ENCODE results near the gene CYB561D2.
"Not testable (repeated sequence)": the region's sequence is repeated elsewhere in the genome, so short reads cannot be mapped to it uniquely, and the experiment has no call there.

The CYB561D2 gene

GRCh38 chr3:50350527-50351322 lies at the start of gene CYB561D2, which contains the start of gene NPRL2:
Gene CYB561D2 (plus strand): TSS chr3:50350862. CDS start chr3:50351434, 572 bp downstream.
Gene NPRL2 (minus strand): TSS chr3:50350775. CDS start chr3:50350652, 123 bp downstream.
- H3K4me3 ChIP-seq (ENCODE audit: low read length), result peak within 1 kb of the TSS; percentile 75
- no peak within 1 kb of the TSS for H3K27ac ChIP-seq (ENCODE audit: low read length)
- H3K36me3 ChIP-seq (ENCODE audit: control insufficient read depth, insufficient read depth, low read length), result peaks cover 11% of the 10 kb centered on the region; the same call in 1 of the 2 replicates
- no peaks in the 10 kb centered on the region for H3K27me3 ChIP-seq (ENCODE audit: control insufficient read depth, insufficient read depth, low read length)
- H3K9me3 ChIP-seq (ENCODE audit: control insufficient read depth, insufficient read depth, low read length), result no peaks in the 10 kb centered on the region
- no CpG with 5 or more reads among the region's 64 CpGs for WGBS (ENCODE audit: insufficient coverage, insufficient read length)
- no peaks in the 10 kb centered on the region for H3K4me1 ChIP-seq (ENCODE audit: control insufficient read depth, insufficient read depth, low read length)
- no peak for DNase-seq (ENCODE audit: low read depth, low spot score)

- Histone ChIP-seq H3K9me3 (ENCODE audit: control insufficient read depth, insufficient read depth, low read length) (no peaks in the 10 kb centered on the region), H3K4me1 (ENCODE audit: control insufficient read depth, insufficient read depth, low read length) (no peaks in the 10 kb centered on the region), H3K27ac (ENCODE audit: low read length) (no peak overlapping the region), H3K27me3 (ENCODE audit: control insufficient read depth, insufficient read depth, low read length) (no peaks in the 10 kb centered on the region), H3K4me3 (ENCODE audit: low read length) (no peak overlapping the region), H3K36me3 (ENCODE audit: control insufficient read depth, insufficient read depth, low read length) (no peaks in the 10 kb centered on the region)
- no peak for DNase-seq (ENCODE audit: low read depth, low spot score)
- no CpG with 5 or more reads among the region's 32 CpGs for WGBS (ENCODE audit: insufficient coverage, insufficient read length)
These were observed 48.3 kb upstream of the CYB561D2 start for GRCh38 chr3:50302095-50303012.

GRCh38 chr3:50303013-50303815 lies 47.4 kb upstream of the CYB561D2 start, which contains the start of gene HYAL1:
Gene HYAL1 (minus strand): TSS chr3:50303574. CDS start chr3:50302956, 618 bp downstream.
- WGBS (ENCODE audit: insufficient coverage, insufficient read length), result no CpG with 5 or more reads among the region's 14 CpGs
- no peak within 1 kb of the TSS for H3K4me3 ChIP-seq (ENCODE audit: low read length)
- H3K9me3 ChIP-seq (ENCODE audit: control insufficient read depth, insufficient read depth, low read length), result no peaks in the 10 kb centered on the region
- DNase-seq (ENCODE audit: low read depth, low spot score), result no peak
- no peaks in the 10 kb centered on the region for H3K36me3 ChIP-seq (ENCODE audit: control insufficient read depth, insufficient read depth, low read length)
- H3K27me3 ChIP-seq (ENCODE audit: control insufficient read depth, insufficient read depth, low read length), result no peaks in the 10 kb centered on the region
- no peaks in the 10 kb centered on the region for H3K4me1 ChIP-seq (ENCODE audit: control insufficient read depth, insufficient read depth, low read length)
- no peak within 1 kb of the TSS for H3K27ac ChIP-seq (ENCODE audit: low read length)

DNA sequence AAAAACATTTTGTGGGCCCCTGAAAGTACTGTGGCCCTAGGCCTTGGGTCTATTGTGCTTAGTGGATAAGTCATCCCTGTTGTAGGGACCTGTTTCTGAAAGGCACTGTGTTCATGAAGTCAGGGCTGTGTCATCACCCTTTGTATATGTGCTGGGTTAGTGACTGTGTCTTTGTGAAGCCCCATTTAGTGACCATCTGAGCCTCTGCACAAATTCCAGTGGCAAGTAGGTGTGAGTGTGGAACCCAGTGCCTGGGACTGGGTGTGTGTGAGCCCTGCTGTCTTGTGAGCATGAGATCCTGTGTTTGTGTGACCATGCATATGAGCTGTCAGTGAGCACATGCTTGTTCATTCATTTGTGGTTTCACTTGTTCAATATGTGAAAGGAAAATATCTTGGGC lies 46.1 kb upstream of the CYB561D2 start:
- no peaks in the 10 kb centered on the region for H3K36me3 ChIP-seq (ENCODE audit: control insufficient read depth, insufficient read depth, low read length)
- H3K9me3 ChIP-seq (ENCODE audit: control insufficient read depth, insufficient read depth, low read length), result no peaks in the 10 kb centered on the region
- DNase-seq (ENCODE audit: low read depth, low spot score), result no peak
- H3K4me1 ChIP-seq (ENCODE audit: control insufficient read depth, insufficient read depth, low read length), result no peaks in the 10 kb centered on the region
- no peak overlapping the region for H3K4me3 ChIP-seq (ENCODE audit: low read length)
- no peak overlapping the region for H3K27ac ChIP-seq (ENCODE audit: low read length)
- no peaks in the 10 kb centered on the region for H3K27me3 ChIP-seq (ENCODE audit: control insufficient read depth, insufficient read depth, low read length)

GRCh38 chr3:50312041-50312440 lies 38.6 kb upstream of the CYB561D2 start:
- not testable (repeated sequence) for H3K9me3 ChIP-seq (ENCODE audit: control insufficient read depth, insufficient read depth, low read length); DNase-seq (ENCODE audit: low read depth, low spot score); H3K4me1 ChIP-seq (ENCODE audit: control insufficient read depth, insufficient read depth, low read length); H3K4me3 ChIP-seq (ENCODE audit: low read length); H3K27ac ChIP-seq (ENCODE audit: low read length); H3K36me3 ChIP-seq (ENCODE audit: control insufficient read depth, insufficient read depth, low read length); H3K27me3 ChIP-seq (ENCODE audit: control insufficient read depth, insufficient read depth, low read length)
- WGBS (ENCODE audit: insufficient coverage, insufficient read length), result no CpG with 5 or more reads among the region's 32 CpGs

- H3K27me3 ChIP-seq (ENCODE audit: control insufficient read depth, insufficient read depth, low read length), result no peaks in the 10 kb centered on the region
- H3K9me3 ChIP-seq (ENCODE audit: control insufficient read depth, insufficient read depth, low read length), result no peaks in the 10 kb centered on the region
- WGBS (ENCODE audit: insufficient coverage, insufficient read length), result no CpG with 5 or more reads among the region's 3 CpGs
These were observed 36.3 kb upstream of the CYB561D2 start for GRCh38 chr3:50314342-50314741.

GRCh38 chr3:50314816-50315215 lies 35.8 kb upstream of the CYB561D2 start:
- no peak for DNase-seq (ENCODE audit: low read depth, low spot score)
- no CpG with 5 or more reads among the region's 4 CpGs for WGBS (ENCODE audit: insufficient coverage, insufficient read length)
- no peaks in the 10 kb centered on the region for H3K27me3 ChIP-seq (ENCODE audit: control insufficient read depth, insufficient read depth, low read length)
- no peak overlapping the region for H3K4me3 ChIP-seq (ENCODE audit: low read length)
- no peaks in the 10 kb centered on the region for H3K9me3 ChIP-seq (ENCODE audit: control insufficient read depth, insufficient read depth, low read length)
- peaks cover under 1% of the 10 kb centered on the region; the same call in 1 of the 2 replicates for H3K4me1 ChIP-seq (ENCODE audit: control insufficient read depth, insufficient read depth, low read length)
- peaks cover 27% of the 10 kb centered on the region for H3K36me3 ChIP-seq (ENCODE audit: control insufficient read depth, insufficient read depth, low read length)
- no peak overlapping the region for H3K27ac ChIP-seq (ENCODE audit: low read length)

More at GRCh38 chr3:50314342-50314741, 36.3 kb upstream of the CYB561D2 start:
- no peak for DNase-seq (ENCODE audit: low read depth, low spot score)
- H3K36me3 ChIP-seq (ENCODE audit: control insufficient read depth, insufficient read depth, low read length), result peaks cover 24% of the 10 kb centered on the region
- H3K4me3 ChIP-seq (ENCODE audit: low read length), result no peak overlapping the region
- H3K4me1 ChIP-seq (ENCODE audit: control insufficient read depth, insufficient read depth, low read length), result no peaks in the 10 kb centered on the region
- no peak overlapping the region for H3K27ac ChIP-seq (ENCODE audit: low read length)

DNA sequence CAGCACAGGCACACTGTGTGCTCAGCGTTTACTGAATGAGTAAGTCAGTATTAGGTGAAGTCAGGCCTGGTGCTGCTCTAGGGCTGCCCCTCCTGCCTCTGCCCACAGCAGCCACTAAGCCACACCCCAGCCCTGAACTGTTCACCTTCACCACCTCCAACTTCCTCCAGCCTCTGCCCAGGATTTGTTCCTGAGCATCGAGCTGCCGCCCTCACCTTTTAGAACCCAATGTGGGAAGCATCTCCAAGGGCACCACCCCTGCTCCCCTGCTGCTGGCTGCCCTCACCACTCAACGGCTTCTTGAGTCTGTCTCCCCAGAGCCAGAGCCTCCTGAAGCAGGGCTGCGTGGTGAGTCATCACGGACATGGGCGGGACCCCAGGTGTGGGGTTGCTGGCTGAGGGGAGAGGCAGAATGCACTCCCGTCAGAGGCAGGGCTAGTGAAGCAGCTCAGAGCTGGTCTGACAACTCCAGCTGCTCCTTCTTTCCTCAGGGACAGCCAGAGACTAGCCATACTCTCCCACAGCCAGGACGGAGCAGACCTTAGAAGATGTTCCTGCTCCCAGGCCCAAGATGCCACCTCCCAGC lies 33.9 kb upstream of the CYB561D2 start:
- DNase-seq (ENCODE audit: low read depth, low spot score), result no peak
- no CpG with 5 or more reads among the region's 9 CpGs for WGBS (ENCODE audit: insufficient coverage, insufficient read length)
- no peaks in the 10 kb centered on the region for H3K9me3 ChIP-seq (ENCODE audit: control insufficient read depth, insufficient read depth, low read length)
- no peaks in the 10 kb centered on the region for H3K27me3 ChIP-seq (ENCODE audit: control insufficient read depth, insufficient read depth, low read length)
- H3K4me1 ChIP-seq (ENCODE audit: control insufficient read depth, insufficient read depth, low read length), result peaks cover 5% of the 10 kb centered on the region; the same call in 1 of the 2 replicates
- no peak overlapping the region for H3K27ac ChIP-seq (ENCODE audit: low read length)
- peaks cover 27% of the 10 kb centered on the region for H3K36me3 ChIP-seq (ENCODE audit: control insufficient read depth, insufficient read depth, low read length)
- H3K4me3 ChIP-seq (ENCODE audit: low read length), result no peak overlapping the region

DNA sequence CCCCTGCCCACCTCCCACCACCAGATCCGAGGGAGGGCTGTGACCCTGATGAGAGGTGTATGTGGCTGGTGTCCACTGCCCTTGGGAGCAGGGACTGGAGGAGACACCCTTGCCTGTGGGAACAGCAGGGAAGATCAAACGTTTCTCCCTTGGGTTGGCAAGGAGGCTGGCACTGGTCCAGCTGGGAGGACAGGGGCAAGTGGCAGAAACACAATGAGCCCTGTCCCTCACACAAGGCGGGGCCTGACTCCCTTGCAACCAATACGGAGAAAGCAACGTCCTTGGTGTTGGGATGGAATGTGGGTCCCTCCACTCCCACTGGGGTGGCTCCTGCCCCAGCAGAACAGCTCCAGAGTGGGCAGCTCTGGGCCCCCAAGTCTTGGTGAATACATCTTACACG lies 33.4 kb upstream of the CYB561D2 start:
- H3K27ac ChIP-seq (ENCODE audit: low read length), result no peak overlapping the region
- no peak for DNase-seq (ENCODE audit: low read depth, low spot score)

More for the DNA sequence above, 33.4 kb upstream of the CYB561D2 start:
- Histone ChIP-seq H3K9me3 (ENCODE audit: control insufficient read depth, insufficient read depth, low read length) (no peaks in the 10 kb centered on the region), H3K27me3 (ENCODE audit: control insufficient read depth, insufficient read depth, low read length) (no peaks in the 10 kb centered on the region), H3K4me3 (ENCODE audit: low read length) (no peak overlapping the region), H3K4me1 (ENCODE audit: control insufficient read depth, insufficient read depth, low read length) (peaks cover 5% of the 10 kb centered on the region; the same call in 1 of the 2 replicates), H3K36me3 (ENCODE audit: control insufficient read depth, insufficient read depth, low read length) (peaks cover 27% of the 10 kb centered on the region)
- no CpG with 5 or more reads among the region's 6 CpGs for WGBS (ENCODE audit: insufficient coverage, insufficient read length)
